Activated CD4-positive, CD25-positive, alpha-beta regulatory T cell treated with anti-CD3 and anti-CD28 coated beads, Interleukin-2, amount 50 U/mL, for 16 hours (primary cell): ENCODE results near the gene DPPA3.
"Not testable (repeated sequence)": the region's sequence is repeated elsewhere in the genome, so short reads cannot be mapped to it uniquely, and the experiment has no call there.

Source experiments
- DNase-seq: peaks from one replicate; pipeline ENCODE4 v3.0.0-alpha.2; 2020; ENCODE audit warnings: low read depth, low spot score

Gene DPPA3

DNA sequence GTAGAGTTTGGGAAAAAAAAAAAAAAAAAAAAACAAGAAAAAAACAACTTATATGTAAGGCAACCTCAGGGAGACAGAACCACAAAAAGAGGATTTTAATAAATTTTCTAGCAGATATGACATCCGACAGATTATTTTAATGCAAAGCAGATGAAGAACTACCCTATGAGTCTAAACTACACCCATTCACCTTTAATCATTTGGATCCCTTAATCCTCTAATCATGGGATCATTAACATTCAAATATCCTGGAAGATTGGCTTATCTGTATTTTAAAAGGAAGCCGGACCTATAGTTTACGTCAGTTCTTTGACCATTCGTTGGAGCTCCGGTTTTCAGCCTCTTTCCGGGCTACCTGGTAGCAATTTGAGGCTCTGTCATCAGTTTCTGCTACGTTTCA is at the start of gene DPPA3:
Gene DPPA3 (plus strand): TSS at position 301 of the 400 bp plus-strand sequence. CDS start 138 bp downstream, outside the sequence.
- no peak for DNase-seq

DNA sequence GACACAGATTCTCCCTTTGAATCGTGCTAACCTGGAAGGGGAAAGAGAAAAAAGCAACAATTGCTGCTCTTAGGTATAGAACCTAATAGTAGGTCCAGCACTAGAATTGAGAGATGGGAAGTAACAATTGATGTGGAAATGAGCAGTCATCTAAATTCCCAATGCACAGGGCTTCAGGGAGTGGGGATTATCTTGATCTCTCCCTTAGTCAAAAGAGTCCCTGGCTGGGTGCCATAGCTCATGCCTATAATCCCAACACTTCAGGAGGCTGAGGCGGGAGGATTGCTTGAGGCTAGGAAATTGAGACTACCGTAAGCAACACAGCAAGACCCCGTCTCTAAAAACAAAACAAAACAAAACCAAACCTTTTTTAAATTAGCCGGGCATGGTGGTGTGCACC is 49.5 kb upstream of the DPPA3 start:
- DNase-seq, result no peak

DNA sequence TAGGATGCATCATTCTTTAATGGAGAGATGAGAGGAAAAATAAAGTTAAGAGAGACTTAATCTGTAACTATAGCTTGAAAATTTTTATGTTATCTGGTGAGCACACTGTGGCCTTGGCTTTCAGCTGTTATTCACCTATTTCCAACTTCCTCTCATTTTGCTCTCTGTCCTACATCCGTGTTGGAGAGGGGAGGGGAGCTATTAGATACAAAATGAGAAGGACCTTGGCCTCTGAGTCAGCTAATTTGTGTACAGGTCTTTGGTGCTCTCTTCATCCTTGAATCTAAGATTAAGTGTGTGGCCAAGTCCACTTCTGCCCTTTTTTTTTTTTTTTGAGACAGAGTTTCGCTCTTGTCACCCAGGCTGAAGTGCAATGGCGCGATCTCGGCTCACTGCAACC is 44.6 kb upstream of the DPPA3 start:
- DNase-seq, result no peak

DNA sequence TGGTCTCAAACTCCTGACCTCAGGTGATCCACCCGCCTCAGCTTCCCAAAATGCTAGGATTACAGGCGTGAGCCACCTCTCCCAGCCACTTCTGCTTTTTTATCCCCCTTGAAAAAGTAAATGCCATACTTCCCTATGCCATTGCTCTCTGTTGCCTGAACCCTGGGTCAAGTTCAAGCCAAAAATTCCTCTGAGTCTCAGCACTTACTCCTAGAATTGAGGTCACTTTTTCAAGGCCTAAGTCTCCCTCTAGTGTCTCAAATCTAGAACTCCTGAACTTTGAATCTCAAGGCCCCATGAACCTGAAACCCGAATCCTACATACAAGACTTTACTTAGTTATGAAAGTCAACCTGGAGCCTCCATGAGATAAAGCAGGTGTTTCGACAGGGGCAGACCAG is 44.1 kb upstream of the DPPA3 start:
- no peak for DNase-seq

DNA sequence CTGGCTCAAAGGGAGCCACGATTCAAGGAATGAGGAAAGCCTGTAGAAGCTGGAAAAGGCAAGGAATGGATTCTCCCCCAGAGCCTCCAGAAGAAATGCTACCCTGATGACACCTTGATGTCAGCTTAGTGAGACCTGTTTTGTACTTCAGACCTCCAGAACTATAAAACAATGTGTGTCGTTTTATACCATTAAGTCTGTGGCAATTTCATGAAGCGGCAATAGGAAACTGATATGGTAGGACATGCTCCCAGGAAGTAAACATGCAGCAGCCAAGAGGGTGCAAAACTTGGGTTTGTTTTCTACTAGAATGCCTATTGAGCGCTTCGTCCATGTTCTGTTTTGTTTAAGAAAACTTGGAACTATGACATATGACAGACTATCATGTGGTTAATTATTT is 43.1 kb upstream of the DPPA3 start:
- no peak for DNase-seq

DNA sequence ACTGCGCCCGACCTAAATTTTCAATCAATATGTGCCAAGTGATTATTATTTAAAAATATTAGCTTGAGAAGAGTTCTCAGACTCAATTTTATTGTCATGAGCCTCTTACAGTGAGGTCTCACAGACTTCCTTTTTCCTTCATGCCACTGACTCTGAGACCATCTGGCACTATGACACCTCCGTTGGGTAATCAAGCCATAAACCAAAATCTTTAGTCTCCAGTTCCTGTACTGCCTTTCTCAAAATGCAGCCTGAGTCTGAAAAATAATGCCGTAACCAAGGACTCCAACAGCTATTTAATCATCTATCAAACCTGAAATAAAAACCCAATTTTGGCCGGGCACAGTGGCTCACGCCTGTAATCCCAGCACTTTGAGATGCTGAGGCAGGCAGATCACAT is 35.8 kb upstream of the DPPA3 start:
- not testable (repeated sequence) for DNase-seq

DNA sequence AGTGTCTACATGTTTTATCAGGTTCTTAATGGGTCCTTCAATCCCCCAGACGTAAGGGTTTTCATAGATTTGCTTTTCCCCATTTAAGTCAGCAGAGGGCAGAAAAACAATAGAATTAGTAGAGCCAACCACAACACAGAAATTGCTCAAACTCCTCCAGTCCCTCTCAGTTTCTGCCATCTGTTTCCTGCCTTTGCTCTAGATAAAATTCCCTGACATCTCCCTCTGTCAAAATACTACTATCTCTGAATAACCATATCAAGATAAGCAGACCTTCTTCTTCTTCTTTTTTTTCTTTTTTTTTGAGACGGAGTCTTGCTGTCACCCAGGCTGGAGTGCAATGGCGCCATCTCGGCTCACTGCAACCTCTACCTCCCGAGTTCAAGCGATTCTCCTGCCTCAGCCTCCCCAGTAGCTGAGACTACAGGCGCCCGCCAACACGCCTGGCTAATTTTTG is 33.8 kb upstream of the DPPA3 start:
- not testable (repeated sequence) for DNase-seq

DNA sequence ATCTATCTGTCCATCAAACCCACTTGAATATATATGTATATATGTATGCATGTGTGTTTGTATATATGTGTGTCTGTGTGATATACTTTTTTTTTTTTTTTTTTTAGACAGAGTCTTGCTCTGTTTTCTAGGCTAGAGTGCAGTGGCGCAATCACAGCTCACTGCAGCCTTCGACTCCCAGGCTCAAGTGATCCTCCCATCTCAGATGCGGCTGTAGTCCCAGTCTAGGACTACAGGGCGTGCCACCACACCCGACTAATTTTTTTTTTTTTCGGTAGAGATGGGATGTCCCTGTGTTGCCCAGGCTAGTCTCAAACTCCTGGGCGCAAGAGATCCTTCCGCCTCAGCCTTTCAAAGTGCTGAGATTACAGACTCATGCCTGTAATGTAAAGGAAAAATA is 32.5 kb upstream of the DPPA3 start:
- DNase-seq, result no peak

DNA sequence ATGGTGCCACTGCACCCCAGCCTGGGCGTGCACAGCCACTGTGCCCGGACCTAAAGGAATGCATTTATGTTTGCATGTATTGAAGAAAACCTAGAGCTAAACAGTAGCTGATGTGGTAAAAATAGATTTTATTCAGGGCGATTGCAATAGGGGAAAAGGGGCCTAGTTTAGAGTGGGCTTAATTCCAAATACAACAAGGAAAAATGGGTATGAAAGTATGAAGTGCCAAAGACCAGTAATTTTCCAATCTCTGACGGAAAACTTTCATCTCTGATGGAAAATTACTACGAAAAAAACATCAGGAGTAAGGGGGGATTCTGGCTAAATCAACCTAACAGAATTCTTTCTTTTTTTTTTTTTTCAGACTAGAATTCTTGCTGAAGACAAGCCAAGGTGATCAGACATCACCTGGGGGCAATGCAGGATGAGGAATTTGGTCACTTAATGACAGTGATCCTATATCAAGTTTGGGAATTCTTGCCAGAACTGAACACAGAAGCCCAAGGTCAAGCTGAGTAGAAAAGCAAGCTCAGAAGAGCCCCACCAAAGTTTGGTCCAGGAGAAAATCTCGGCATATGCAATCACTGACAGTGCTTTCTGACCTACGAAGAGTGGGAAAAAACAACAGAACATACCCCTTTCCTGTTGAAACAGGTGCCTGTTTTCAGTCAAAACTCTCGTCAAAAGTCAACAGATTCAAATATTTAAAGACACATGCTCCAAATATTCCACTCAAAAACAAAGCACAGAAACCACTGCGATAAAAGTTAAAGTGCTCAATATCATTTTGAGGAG is 31.8 kb upstream of the DPPA3 start:
- no peak for DNase-seq

DNA sequence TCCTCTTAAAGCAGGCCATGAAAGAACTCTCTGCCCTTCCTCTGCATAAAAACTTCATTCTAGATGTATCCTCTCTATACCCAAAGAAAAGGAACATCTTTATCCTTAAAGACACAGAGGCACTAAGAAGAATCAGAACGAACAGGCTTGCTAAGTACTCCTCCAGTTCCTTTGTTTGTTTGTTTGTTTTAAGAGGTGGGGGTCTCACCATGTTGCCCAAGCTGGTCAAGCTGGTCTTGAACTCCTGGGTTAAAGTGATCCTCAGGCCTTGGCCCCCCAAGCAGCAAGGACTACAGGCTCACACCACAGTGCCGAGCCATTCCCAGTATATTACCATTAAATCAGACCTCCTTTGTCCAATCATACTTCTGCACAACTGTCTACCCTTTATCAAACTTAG is 29.7 kb upstream of the DPPA3 start:
- DNase-seq, result no peak

DNA sequence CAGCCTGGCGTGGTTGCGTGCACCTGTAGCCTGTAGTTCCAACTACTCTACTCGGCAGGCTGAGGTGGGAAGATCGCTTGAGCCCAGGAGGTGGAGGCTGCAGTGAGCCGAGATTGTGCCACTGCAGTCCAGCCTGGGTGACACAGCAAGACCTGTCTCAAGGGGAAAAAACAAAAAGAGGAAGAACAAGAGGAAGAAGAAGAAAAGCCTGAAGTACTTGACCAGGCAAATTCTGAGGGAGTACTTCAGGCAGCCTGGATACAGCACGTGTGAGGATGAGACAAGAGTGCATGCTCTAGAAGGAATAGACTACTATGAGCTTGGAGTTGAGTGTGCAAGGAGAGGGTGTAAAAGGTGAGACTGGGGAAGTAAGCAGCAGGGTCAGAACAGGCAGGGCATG is 17.4 kb upstream of the DPPA3 start:
- DNase-seq, result no peak

DNA sequence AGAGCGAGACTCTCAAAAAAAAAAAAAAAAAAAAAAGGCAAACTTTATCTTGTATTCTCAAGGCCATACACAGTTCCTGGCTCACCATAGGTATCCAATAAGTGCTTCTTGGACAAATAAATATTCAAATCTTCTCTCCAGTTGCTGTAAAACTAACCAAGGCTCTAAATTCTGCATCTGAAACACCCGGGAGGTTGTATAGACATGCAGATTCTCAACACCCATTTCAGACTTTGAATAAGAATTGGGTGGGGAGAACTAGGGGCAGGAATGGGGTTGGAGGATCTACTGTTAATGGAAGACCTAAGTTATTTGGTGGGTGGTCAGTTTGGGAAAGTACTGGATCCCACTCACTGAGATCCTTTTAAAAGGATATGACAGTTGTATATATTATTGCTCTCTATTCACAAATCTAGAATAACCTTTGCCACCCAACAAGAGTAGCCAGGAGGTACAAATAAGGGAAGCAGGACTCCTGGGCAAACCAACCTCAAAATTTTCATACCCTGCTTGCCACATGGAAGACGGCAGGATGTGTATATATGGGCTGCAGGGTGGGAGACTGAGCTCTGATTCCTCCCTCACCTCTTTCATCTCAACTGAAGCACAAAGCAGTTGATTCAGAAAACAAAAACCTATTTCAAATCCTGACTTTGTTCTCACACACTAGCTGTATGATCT is 16.5 kb upstream of the DPPA3 start:
- DNase-seq, result no peak

DNA sequence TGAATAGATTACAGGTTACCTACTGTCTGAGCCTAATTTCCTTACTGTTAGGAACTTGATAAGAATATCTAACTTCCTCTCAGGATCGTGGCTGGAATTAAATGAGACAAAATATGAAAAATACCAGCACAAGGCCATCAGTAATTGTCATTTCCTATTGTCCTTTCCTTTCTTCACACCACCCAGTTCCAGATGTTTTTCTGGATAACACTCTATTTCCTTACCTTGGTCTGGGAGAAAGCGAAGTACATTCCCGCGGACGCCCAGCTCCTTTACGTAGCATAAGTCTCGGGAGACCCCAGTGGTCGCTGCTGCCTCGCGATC is 16.0 kb upstream of the DPPA3 start:
- no peak for DNase-seq

DNA sequence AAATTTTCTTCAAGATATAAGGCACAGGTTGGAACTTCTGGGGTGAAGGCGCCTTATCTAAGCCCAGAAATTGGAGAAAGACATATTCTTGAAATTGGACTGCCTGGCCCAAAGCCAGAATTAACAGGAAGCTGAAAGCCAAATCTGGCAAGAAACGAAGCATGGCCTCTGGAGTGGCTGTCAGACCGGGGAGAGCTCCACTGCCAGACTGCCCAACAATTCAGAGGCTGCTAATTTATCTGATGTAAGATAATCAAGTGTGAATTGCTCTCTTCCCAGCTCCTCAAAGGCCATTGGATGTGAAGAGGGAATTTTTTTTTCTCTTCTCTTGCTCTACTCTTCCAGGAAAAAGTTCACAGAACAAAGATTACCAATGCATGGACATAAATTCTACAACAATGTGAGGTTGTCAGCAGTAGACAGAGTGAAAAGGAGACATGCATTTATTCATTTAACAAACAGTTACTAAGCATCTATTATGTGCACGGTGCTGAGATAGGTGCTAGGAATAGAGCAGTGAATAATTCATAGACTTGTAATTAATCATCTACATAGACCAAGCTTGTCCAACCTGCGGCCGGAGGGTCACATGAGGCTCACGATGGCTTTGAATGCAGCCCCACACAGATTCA is 15.6 kb upstream of the DPPA3 start, which contains the start of gene GDF3:
Gene GDF3 (minus strand): TSS at position 210 of the 632 bp plus-strand sequence. CDS start 47 bp downstream, at position 163.
- DNase-seq, result no peak

DNA sequence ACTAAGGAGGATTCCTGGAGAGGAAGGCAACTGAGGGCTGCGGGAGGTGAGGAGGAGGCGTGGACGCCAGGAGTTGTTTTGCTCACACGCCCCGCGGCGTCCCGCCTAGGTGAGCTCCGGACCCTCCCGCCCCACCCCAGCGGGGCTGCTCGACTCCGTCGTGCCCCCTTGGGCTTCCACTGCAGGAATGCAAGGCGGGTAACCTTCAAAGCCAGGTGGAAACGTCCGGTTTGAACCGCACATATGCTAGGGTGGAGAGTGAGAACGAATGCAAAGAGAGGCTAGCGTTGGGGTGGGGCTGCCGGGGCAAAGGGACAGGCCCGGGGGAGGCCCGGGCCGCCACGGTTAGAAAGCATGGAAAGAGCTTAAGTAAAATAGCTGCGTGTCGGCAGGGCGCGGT is 5.4 kb upstream of the DPPA3 start:
- DNase-seq, result no peak

DNA sequence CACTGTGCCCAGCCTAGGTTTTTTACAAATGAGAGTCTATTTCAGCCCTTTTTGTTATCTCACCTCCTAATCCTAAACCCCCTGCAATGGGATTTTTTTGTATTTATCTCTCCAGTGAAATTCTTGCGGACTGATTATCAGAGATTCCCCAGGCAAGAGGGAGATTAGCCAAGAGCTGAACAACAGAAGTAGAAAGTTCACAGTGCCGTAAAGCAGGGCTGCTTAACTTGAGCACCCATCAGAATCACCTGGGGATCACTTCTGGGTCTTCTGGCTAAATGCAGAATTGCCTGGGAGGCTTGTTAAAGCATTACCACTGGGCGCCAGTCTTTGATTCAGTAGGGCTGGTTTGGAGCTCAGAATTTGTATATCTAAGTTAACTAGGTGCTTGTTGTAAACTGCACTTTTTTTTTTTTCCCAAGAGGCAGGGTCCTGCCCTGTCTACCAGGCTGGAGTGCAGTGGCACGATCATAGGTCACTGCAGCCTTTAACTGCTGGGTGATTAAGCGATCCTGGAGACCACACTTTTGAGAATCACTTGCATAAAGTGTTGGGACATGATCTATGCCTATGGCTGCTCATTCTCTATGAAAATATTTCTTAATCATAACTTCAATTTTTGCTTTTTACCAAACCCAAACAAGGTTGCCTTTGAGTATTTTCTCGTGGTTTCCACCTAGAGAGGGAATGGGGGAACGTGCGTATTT is 1.1 kb upstream of the DPPA3 start:
- no peak for DNase-seq

DNA sequence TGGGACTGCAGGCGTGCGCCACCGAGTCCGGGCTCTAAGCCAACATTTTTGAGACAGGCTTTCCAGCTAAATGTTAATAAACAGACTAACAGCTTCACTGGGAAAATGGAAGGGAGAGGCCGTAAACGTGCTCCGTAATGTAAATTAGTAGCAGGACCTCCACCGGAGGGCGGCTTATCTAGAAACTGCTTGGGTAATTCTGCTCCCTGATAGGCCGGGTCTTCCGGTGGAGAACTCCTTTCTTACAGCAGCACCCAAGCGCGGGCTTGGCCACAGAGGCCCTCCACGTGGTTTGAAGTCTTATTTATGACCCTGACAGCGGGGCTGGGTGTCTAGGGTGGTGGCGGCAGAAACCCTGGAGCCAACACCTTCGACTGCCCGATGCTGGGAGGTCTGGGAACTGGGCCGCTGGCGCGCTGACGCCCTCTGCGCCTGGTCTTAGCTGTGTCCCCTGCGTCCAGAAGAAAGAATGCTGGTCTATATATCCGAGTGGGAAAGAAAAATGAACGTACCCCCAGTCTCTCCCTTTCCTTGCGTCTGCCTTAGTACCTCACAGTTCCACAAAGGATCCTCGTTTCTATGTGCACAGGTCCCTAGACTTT is 1.7 kb downstream of the DPPA3 start:
- DNase-seq, result no peak

DNA sequence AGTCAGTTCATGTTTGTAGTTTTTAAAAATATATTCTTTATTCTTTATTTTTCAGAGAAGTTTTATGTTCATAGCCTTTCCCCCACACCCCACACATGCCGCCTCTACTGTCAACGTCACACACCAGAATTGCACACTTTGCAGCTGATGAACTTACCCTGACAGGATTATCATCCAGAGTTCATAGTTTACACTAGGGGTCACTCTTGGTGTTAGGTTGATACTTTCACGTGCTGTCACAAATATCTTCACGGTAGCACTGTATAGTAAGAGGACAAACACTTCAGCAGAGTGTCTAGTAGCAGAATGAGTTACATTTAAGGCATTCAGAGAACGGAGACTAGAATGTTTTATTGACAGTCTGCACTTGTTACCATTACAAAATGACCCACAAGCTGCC is 5.1 kb downstream of the DPPA3 start:
- DNase-seq, result no peak

DNA sequence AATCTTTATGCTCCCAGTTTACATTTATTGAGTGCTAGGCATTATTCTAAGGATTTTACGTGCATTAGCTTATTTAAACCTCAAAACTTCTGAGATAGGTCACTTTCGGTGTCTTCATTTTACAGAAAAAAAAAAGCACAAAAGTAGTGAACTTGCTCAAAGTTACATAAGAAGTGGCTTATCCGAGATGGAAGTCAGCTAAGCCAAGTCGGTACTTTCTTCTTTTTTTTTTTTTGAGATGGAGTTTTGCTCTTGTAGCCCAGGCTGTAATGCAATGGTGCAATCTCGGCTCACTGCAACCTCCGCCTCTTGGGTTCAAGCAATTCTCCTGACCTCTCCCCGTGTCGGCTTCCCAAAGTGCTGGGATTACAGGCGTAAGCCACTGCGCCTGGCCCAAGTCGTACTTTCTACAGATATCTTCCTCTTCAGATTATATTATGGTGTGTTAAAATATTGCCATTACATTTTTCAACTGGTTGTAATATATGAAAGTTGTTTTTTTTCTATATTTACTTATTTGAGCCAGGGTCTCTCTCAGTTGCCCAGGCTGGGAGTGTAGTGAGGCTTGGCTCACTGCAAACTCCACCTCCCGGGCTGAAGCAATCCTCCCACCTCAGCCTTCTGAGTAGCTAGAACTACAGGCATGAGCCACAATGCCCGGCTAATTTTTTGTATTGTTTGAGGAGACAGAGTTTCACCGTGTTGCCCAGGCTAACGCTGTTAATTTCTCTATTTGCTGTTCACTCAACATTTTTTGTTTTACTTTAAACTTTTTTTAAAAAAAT is 8.9 kb downstream of the DPPA3 start:
- no peak for DNase-seq

DNA sequence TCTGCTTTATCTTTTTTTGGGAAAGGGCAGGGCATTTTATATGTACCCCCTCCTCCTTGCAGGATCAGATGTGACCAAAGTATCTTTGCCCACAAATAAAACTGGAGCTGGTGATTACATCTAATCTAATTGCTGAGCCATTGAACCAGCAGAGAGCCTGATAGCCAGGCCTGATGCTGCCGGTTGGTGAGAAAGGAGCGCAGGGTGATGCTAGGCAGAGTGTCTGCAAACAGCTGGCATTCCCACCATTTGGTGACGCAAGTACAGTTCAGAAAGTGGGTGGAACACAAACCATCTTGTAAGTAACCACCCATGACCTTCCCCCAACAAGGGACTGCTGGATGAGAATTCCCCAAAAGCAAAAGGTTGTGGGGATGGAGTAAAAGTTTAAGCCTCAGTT is 12.7 kb downstream of the DPPA3 start:
- no peak for DNase-seq

DNA sequence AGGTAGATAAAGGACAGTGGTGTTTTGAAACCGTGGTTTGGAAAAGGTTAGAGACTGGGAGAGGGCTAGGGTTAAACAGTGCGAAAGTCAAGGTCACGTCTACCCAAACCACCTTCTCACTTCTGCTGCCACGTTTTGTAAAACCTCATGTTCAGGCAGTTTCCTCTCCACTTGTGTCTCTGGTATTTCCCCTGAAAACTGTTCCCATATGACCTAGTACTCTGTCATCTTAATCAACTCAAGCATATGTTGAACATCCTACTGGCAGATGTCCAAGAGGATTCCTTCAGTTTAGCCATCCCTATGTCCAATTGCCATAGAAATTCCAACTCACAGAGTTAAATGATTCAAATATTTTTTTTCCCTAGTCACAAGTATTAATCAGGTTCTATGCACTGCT is 18.5 kb downstream of the DPPA3 start:
- no peak for DNase-seq
